Suppressor macrophage (primary cell): ENCODE results near the gene ZNF536.

Source experiments
- DNase-seq, 4 experiments: peaks; one replicate each; pipeline ENCODE4 v3.0.0-alpha.2; 2020 to 2022

The ZNF536 gene

DNA sequence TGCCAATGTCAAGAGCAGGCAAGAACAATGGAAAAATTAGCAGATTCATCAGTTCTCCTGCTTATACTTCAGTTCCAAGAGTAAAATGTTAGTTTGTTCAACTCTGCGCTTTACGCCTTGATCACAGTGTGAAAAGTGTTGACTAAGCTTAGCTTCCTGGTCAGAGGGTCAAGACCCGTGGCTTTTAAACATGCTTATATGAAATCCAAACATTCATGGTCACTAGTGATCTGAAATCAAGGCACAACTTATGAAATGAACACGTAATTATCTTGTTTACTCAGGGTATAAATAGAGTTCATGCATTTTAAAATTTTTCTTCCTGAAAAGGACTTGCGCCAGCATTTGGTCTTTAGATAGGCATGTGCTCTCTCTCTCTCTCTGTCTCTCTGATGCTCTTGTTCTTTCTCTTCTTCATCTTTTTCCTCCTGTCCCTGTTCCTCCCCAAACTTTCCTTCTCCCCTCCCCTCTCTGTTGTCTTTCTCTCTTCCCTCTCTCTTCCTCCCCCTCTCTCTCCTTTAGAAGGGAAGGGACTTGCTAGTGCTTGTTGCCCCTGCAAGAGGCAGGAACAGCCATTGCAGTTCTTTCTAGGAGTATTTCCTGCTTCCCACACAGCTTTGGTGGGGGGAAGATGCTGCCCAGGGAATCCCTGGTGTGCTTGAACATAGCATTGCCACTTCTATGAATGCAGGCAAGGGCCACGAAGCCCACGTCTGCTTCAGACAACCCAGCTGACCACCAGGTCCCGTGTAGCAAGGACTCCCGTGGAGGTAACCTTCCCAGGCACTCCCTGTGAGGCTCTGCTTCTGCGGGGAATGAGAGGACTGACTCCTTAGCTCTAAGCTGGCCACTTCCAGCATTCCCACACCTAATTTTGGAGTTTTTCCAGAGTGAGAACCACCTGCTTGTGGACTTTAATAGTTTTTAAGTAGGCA, 7.1 kb upstream of the ZNF536 start:
- no peak for DNase-seq

DNA sequence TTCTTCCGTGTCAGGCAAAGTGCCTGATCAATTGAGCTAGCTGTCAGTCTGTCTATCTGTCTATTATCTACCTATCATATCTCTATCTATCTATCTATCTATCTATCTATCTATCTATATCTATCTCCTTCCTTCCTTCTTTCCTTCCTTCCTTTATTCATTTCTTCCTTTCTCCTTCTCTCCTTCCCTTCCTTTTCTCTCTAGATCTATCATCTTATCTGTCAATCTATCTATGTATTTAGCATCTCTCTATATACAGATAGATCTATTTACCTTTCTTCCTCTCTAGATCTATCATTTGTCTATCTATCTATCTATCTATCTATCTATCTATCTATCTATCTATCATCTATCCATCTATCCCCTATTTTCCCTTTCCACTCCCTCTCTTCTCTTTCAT, 5.9 kb upstream of the ZNF536 start:
- DNase-seq: no peak

DNA sequence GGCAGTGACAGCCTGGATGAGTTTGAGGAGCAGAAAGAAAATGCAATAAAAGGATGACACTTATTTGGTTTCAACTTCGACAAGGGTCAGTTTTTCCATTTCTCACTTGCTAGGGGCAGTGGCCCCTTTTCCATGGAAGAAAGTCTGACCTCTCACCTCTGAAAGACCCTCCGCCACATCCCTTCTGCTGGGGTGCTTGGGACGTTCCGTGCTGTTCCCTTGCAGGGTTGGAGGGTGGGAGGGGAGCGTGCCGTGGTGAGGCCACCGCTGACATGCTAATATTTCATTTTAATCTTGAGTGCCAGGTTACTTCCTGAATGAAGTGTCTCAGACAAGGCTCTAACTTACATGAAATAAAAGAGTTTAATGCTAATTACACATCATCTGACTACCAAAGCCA, 5.2 kb upstream of the ZNF536 start:
- no peak for DNase-seq

DNA sequence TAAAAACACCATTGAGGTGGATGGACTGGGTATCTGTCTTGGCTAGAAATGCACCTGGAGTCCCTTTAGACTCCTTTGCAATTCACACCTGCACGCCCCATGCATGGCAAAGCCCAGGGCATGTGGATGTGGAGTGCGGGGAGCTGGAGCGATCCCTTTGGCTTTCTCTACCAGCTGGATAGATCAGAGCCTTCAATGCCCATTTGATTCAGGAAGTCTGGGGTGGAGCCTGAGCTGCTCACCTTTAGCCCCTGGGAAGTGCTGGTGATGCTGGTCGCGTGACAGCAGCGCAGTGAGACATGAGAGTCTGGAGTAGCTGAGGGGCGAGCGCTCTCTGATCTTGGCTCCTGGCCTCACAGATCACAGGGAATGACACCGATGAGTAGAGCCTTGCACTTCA, 4.8 kb upstream of the ZNF536 start:
- no peak for DNase-seq

DNA sequence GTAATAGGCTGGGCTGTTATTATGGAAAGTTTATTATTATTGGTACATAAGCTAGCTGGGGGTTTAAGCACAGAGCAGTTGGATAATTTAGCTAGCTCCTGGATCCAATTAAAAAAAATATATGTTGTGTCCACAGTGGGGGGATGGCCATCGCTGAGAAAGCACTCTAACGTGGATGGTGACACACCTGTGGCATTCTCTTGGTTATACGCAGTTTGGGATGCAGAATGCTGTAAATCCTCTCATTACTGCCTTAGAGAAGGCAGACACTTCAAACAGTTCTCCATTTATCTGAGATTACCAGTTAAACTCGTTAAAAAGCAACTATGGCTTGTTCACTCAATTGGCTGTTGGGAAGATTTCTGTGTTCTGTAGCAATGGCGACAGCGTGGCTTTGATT, 2.4 kb upstream of the ZNF536 start:
- DNase-seq: no peak

DNA sequence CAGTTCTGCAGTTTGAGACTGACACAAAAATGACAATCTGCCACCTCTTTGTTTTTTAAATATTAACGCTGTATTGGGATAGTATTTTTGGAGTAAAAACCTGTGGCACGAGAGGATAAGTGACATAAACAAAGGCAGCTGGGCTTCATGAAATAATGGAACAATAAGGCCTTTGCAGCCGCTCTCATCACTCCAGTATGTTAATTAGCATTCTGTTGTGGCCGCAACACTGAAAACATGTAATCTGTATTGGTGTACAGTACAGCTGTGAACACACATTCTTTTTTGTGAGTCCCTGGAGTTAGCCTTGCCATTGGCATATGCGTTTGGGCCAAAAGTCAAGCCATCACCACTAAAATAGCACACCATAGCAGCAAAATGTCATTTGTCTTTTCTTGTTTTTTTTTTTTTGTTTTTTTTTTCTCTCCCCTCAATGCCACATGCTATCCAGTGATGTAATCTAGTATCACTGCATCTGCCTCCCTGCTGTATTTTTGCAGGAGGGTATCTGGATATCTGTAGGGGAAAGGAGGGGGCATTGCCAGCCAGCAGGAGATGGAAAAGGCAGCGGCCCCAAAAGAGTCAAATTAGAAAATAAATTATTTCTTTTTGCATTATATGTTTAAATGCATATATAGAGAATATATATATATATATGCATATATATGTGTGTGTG, 885 bp upstream of the ZNF536 start:
- no peak for DNase-seq

DNA sequence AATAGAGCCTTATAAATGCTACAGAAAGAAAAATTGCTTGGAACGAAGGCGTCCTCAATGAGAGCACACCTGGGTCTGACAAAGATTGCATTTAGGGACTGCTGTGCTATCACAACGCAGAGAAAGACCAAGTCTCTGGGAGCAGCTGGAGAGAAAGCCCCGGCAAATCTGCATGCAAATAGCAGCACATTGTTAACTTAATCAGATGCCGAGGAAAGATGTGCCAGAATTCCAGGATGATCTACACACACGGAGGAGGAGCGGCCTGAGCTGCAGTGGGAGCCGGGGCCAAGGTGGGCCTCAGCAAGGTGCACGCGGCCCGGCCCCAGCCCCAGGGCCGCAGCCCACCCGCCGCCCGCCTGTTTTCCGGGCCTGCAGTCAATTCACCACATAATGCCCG, 1.4 kb downstream of the ZNF536 start:
- DNase-seq: no peak

DNA sequence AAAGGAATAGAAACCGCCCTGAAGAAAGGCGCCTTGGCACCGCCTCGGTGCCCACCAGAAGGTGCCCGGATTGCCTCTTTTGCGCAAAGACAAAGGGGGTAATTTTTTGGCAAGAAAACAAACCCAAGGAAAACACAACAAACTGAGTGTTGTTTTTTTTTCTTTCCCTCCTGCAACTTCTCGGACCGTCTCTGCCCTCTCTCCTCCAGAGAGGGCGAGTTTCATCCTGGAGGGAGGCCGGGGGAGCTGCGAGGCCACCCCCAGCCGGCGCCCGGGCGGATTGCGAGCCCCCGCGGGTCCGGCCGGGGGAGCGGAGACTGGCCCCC, 2.3 kb downstream of the ZNF536 start:
- no peak for DNase-seq

DNA sequence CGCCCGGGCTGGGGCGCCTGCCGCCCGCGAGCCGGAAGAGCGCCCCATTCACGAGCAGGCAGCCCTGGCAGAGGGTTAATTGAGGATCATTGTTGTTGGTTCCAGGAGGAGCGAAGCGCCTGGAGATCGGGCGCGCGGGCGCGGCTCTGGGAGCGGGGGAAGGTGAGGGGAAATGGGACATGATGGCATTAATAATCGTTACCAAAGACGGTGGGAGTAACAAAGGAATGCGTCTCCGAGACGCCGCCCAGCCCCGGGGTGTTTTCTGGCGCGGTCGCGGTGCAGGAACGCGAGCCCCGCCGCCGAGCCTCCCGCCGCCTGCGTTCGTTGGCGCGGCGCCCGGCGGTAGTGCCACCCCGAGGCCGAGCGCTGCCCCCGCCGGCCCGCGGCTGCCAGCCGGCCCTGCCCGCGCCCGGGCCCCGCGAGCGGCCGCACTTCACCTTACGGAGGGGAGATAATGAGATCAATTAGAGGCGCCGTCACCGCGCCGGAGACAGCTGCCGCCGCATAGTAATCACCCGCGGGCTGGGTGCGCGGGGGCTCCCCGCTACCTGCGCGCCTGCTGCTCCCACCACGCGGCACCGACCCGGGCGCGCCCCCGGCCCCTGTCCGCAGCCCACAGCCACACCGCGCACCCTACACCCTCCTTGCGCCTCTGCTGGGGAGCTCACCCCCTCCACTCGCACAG, 2.8 kb downstream of the ZNF536 start:
- no peak for DNase-seq

DNA sequence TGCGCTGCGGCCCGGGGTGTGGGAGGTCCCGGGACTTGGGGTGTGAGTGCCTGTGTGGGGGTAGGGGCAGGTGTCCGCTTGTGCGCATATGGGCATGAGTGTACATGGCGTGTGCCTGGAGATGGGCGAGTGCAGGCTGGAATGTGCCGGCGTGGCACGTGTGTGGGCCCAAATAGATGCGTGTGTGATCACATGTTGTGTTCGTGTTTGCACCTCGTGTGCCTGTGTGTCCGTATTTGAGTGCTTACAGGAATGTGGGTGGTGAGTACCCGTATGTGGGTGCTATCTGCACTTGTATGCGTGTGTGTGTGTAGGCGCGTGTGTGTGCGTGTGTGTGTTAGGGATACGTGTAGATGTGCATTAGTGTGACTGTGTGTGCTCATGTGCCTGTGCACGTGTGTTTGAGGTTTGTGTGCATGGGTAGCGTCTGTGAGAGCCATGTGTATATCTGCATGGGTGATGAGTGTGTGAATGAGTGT, 3.4 kb downstream of the ZNF536 start:
- no peak for DNase-seq

DNA sequence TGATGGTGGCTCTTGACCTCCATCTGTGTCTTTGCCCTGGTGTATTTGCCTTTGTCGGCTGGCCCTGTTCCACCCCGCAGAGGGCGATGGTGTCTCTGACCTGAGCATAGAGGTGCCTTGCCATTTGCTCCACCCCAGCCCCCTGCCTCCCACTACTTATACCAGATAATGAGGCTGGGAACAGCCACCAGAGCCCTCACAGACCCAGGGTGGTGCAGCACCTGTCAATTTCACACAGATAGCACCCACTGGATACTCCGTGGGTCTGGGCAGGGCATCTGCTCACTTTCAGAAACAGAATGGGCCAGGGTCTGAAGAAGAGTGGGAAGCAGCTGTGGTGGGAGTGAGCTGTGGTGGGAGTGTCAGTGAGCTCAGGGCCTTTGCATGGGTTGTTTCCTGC, 4.1 kb downstream of the ZNF536 start:
- no peak for DNase-seq

DNA sequence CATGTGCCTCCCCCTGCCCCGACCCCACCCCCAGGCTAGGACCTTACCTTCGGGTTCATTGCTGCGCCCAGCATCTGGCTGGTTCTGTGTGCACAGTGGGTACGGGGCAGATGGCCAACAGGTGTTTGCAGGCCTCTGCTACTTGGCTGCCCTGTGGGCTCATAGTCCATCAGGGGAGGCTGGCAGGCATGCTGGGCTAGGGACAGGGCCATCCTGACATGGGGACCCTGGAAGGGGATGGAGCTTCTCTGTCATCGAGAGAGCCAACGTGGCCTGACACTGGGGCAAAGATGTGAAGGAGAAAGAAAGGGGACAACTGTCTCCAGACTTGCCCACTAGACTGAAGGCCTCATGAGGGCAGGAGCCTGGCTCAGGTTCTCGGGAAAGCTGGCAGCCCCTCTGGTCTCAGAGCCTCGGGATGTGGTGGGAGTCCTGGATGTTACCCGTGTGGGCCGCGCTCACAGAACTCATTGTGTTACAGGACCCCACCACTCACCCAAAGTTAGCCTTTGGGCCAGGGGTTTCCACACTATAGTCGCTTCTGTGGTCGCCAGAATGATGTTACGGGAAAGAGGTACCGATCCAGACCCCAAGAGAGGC, 4.7 kb downstream of the ZNF536 start:
- no peak for DNase-seq

DNA sequence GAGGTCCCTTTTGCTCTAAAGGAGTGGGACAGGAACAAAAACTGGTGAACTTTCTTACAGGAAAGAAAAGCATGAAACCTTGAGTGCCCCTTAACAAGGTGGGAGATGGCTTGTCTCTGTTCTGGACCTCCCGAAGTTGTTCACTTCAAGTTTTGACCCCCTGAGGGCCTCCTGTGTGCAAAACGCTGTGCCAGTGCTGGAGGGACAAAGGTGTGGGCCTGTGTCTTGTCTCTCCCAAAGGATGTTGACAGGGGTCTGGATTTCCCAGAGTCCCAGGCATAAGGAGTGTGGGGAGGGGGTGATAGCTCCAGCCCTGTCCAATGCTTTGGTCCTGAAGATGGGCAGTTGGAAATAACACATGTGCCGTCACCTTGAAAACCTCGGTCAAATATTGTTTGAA, 6.5 kb downstream of the ZNF536 start:
- DNase-seq: no peak

DNA sequence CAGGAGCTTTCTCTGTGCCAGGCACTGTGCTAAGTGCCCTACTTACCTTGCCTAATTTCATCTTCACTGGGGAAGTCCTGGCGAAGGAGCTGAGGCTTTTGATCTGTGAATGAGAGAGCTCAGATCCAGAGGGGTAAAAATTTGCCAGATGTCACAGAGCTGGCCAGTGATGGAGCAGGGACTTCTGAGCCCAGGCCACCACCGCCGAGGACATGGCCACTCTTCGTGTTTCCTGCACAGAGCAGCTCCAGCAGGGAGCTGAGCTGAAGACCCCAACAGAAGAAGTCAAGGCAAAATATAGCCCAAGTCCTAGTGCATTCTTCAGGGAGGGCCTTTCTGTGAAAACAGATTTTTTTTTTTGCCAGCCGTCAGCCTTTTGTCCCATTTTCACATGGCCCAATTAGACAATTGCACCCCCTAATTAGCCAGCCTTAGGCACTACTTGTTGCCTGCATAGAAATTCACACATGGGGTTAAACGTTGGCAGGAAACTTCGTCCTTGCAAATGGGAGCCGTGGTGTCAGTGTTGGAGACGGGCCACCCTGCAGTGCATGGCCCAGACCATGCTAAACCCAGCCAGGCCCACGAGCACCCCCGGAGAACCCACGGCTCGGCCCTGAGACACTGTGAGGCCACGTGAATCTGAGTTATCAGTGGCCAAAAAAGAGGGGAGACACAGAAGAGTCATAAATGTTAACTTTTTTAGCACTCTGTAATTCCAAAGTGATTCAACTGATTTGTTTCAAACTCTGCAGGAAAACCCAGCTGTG, 7.8 kb downstream of the ZNF536 start:
- no peak for DNase-seq

DNA sequence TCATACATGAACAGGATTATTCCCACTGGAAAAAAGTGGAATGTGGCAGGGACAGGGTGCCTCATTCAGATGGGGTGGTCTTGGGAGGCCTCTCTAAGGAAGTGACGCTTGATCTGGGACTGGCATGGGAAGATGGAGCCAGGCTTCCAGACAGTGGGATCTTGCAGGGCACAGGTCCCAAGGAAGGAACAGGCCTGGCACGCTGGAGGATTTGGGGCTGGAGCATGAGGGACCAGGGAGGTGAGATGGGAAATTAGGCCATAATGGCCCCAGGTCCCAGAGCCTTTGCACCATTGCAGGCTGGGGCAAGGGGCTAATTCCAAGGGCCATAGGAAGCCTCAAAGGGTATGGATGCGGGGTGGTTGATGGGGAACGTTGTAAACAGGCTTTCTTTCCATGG, 9.2 kb downstream of the ZNF536 start:
- no peak for DNase-seq

DNA sequence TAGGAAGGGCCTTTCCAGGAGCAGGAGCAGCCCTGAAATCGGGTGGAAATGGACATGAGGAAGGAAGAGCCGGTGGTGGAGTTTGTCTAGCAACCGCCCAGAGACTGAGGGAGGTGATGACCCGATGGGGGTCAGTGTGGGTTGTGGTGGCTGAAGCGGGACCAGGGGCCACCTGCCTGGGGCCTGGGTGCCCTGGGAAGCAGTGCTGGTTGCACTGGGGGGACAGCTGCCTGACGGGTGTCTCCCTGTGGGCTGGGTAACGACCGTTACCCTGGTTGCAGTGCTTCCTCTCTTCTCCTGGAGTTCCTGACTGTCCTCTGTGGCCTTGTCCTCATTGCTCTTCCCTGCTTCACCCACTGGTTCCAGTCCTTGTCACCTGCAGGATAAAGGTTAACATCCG, 13.0 kb downstream of the ZNF536 start:
- no peak for DNase-seq

DNA sequence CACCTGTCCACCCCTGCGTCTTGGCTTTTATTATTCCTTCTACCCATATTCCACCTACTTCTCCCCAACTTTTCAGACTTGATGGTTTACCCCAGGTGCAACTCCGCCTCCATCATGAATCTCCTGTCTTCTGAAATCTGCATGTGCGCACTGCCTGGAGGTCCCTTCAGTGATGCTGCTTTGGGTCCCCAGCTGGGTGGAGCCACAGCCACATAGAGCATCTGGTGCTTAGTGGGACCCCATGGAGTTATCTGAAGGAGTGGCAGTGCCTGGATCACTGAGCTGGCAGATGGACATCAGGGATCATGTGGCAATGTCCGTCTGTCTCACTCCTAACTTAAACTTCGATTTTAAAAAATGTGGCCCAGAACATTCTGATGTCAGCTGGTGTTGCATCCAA, 13.5 kb downstream of the ZNF536 start:
- no peak for DNase-seq

DNA sequence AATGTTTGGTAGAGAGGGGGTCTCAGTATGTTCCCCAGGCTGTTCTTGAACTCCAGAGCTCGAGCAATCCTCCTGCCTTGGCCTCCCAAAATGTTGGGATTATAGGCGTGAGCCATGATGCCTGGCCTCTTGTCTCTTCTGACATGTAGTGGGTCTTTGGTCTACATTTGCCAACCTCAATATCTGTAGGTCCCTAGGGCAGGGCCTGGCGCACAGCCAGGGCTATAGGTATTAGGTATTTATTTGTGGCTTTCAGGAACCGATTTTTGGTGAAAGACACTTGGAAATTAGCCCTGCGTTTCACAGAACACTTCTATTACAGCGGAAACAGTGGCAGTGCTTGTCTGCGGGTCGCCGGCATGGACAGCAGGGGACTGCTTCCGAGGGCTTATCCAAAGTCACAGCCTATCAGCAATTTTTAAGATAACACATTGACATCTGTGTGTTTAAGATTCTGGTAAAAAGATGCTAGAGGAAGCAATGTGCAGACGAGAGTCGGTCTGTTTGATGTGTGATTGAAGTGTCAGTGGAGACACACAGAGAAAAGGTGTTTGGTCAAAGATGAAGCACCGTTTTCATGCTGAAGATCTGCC, 14.5 kb downstream of the ZNF536 start:
- DNase-seq: no peak

DNA sequence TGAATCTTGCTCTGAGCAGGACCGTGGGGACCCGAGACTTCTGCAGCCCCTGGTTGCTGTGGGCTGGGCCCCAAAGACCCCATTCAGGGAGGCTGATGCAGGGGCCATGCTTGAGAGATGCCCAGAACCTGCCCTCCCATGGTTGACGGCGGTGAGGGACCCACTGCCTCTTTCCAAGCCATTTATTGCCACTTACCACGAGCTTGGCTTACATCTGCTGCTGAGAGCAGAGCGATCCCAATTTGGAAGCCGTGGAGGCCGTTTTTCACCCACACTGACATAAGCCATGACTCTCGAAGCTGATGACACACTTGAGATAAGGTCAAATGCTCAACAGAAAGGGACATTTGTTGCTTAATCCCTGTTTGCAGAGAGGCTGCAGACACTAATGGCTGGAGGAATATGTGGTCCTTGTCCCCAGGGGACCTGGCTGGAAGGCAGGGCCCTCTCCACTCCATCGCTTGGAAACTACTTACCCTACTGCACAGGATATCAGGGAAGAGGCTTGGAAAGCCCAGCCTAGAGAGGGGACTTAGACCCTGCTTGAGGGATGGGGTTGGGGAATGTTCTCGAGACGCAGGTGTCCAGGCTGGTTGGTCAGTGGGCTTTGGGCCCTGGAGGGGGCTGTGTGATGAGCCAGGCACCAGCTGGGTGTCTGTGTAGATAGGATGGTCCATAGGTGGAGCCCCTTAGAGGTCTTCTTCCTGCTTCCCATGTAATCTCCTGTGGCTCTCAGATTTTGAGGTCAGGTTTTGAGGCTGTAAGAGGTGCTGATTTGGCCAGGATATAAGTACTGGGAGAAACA, 15.3 kb downstream of the ZNF536 start:
- DNase-seq: no peak

DNA sequence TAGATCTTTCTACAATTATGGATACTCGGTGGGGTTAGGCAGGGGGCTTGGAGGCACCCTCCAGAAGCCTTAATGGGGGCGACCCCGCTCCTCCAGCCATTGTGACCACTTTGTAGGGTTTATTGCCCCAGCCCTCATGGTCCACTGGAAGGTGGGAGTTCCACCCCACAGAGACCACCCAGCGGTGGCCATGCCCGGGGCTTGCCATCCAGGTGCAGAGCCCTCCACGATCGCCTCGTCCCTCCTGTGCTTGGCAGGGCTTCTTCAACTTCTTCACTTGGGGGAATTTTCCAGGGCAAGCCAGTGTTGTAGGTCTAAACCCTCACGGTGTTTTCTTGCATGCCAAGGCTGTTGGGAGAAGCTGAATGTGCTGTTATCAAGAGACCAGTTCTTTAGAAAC, 16.1 kb downstream of the ZNF536 start:
- no peak for DNase-seq

DNA sequence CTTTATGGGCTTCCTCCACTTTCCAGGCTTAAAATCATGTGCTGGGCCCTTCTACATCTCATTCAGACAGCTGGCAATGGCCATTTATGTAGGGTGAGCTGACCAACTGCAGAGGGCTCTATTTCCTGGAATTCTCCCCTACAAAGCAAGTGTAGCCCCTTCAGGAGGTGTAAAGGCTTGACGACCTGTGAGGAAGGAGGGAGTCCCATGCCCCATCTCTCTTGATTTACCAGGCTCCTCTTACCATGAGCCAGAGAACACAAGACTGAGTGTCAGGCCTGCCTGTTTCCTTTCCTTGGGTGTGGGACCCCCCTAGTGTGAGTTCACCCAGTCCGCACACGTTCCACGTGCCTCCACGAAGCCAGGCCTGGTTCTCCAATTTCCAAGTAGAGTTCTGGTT, 16.6 kb downstream of the ZNF536 start:
- no peak for DNase-seq
